ENCODE data around the gene VTN. TPM values are rescaled to one million over a fixed set of nuclear protein-coding genes. Genes with fewer than 3 reads are reported as not detected.

Gene VTN
- total RNA-seq, 1 experiment from 2014 or later = 7.1 TPM

- peak; percentile 79 for DNase-seq (ENCODE audit: extremely low read depth, low read depth)
Measured at GRCh38 chr17:28371245-28372202, 1.4 kb upstream of the VTN start, which contains the start of gene SARM1. SARM1 (plus strand) TSS chr17:28371694; CDS start chr17:28372033, 339 bp downstream.

- DNase-seq (ENCODE audit: extremely low read depth, low read depth) = no peak
Measured at GRCh38 chr17:28370744-28371103, 617 bp upstream of the VTN start.

- no peak for DNase-seq (ENCODE audit: extremely low read depth, low read depth)
Measured at GRCh38 chr17:28369684-28370034, 448 bp downstream of the VTN start.

- DNase-seq (ENCODE audit: extremely low read depth, low read depth) = no peak
Measured at GRCh38 chr17:28368915-28369683, 1.0 kb downstream of the VTN start.

- DNase-seq (ENCODE audit: extremely low read depth, low read depth) = no peak
Measured at GRCh38 chr17:28368306-28368831, 1.7 kb downstream of the VTN start.

GRCh38 chr17:28367641-28368305 is 2.3 kb downstream of the VTN start:
- no peak for DNase-seq (ENCODE audit: extremely low read depth, low read depth)

- DNase-seq (ENCODE audit: extremely low read depth, low read depth) = no peak
Measured at GRCh38 chr17:28366605-28367004, 3.5 kb downstream of the VTN start.

GRCh38 chr17:28365487-28365886 is 4.6 kb downstream of the VTN start:
- DNase-seq (ENCODE audit: extremely low read depth, low read depth) = no peak

GRCh38 chr17:28364665-28365363 is 5.3 kb downstream of the VTN start, which contains the start of gene SEBOX:
SEBOX (minus strand) TSS chr17:28365199; CDS start chr17:28365151, 48 bp downstream.
- DNase-seq (ENCODE audit: extremely low read depth, low read depth) = no peak

- DNase-seq (ENCODE audit: extremely low read depth, low read depth) = no peak
Measured at GRCh38 chr17:28363776-28364650, 6.1 kb downstream of the VTN start.

GRCh38 chr17:28363186-28363585 is 6.9 kb downstream of the VTN start:
- DNase-seq (ENCODE audit: extremely low read depth, low read depth) = no peak

- DNase-seq (ENCODE audit: extremely low read depth, low read depth) = no peak
Measured at GRCh38 chr17:28357901-28358197, 12.3 kb downstream of the VTN start.

- DNase-seq (ENCODE audit: extremely low read depth, low read depth) = peak; percentile 94
Measured at GRCh38 chr17:28357061-28357900, 12.8 kb downstream of the VTN start, which contains the start of gene POLDIP2. POLDIP2 (minus strand) TSS chr17:28357527; CDS start chr17:28357448, 79 bp downstream.

GRCh38 chr17:28350271-28350670 is 19.8 kb downstream of the VTN start:
- no peak for DNase-seq (ENCODE audit: extremely low read depth, low read depth)

GRCh38 chr17:28348979-28349378 is 21.1 kb downstream of the VTN start:
- no peak for DNase-seq (ENCODE audit: extremely low read depth, low read depth)

- no peak for DNase-seq (ENCODE audit: extremely low read depth, low read depth)
Measured at GRCh38 chr17:28347261-28347891, 22.7 kb downstream of the VTN start.

GRCh38 chr17:28346746-28347246 is 23.3 kb downstream of the VTN start:
- no peak for DNase-seq (ENCODE audit: extremely low read depth, low read depth)

GRCh38 chr17:28346199-28346580 is 23.9 kb downstream of the VTN start:
- no peak for DNase-seq (ENCODE audit: extremely low read depth, low read depth)
